Calu3 (cell line): ENCODE results near the gene KIAA0586. TPM values are rescaled to one million over a fixed set of nuclear protein-coding genes. Genes with fewer than 3 reads are reported as not detected.
"Not testable (repeated sequence)": the region's sequence is repeated elsewhere in the genome, so short reads cannot be mapped to it uniquely, and the experiment has no call there.

ENCODE experiments used
- BruUV-seq: library from RNA; stranded (reverse); fragments of 400-500 nt; replicated peaks from 2 replicates; lab custom pipeline; 2021; lab: Mats Ljungman, UMichigan
- CTCF ChIA-PET: fragments of 300-600 bp; sonication (Branson Sonifier 250); formaldehyde crosslinking; loops from one replicate; lab custom pipeline; 2022; ENCODE audit warnings: antibody characterized with exemption; lab: Charles Lee
- DNase-seq: peaks from one replicate; pipeline ENCODE4 v3.0.0; 2022
- H3K27ac Mint-ChIP-seq: one replicate; pipeline ENCODE4 v1.8.0; 2022; ENCODE audit warnings: mixed read lengths; ENCODE audit not compliant: unreplicated experiment
- H3K27me3 Mint-ChIP-seq: one replicate; pipeline ENCODE4 v1.8.0; 2022; ENCODE audit warnings: mixed read lengths; ENCODE audit not compliant: unreplicated experiment
- H3K36me3 Mint-ChIP-seq: one replicate; pipeline ENCODE4 v1.8.0; 2022; ENCODE audit warnings: mild to moderate bottlenecking, moderate library complexity, mixed read lengths; ENCODE audit not compliant: insufficient read depth, unreplicated experiment
- H3K4me1 Mint-ChIP-seq: one replicate; pipeline ENCODE4 v1.8.0; 2022; ENCODE audit warnings: mild to moderate bottlenecking, low read depth, mixed read lengths; ENCODE audit not compliant: unreplicated experiment
- H3K4me3 Mint-ChIP-seq: one replicate; pipeline ENCODE4 v1.8.0; 2022; ENCODE audit warnings: mild to moderate bottlenecking, low read depth, moderate library complexity, mixed read lengths; ENCODE audit not compliant: unreplicated experiment
- H3K9me3 Mint-ChIP-seq: one replicate; pipeline ENCODE4 v1.8.0; 2022; ENCODE audit warnings: low read depth, mixed read lengths; ENCODE audit not compliant: unreplicated experiment
- intact Hi-C: fragments of 100-400 bp; cut with micrococcal nuclease; formaldehyde crosslinking; loops from one replicate; pipeline ENCODE4 v1.10.0; 2022; ENCODE audit not compliant: unreplicated experiment
- total RNA-seq: library from RNA; stranded (reverse); gene quantifications from 2 replicates; pipeline ENCODE4 v1.2.3, GENCODE V29; 2022
- TF ChIP-seq, protein P1 (sequence below): fragments of 200-600 bp; IDR thresholded peaks from one replicate; pipeline ENCODE4 v1.8.0; 2022; ENCODE audit warnings: antibody characterized with exemption; ENCODE audit not compliant: unreplicated experiment

The KIAA0586 gene
- total RNA-seq, 1 experiment from 2014 or later = 19.3 TPM

DNA sequence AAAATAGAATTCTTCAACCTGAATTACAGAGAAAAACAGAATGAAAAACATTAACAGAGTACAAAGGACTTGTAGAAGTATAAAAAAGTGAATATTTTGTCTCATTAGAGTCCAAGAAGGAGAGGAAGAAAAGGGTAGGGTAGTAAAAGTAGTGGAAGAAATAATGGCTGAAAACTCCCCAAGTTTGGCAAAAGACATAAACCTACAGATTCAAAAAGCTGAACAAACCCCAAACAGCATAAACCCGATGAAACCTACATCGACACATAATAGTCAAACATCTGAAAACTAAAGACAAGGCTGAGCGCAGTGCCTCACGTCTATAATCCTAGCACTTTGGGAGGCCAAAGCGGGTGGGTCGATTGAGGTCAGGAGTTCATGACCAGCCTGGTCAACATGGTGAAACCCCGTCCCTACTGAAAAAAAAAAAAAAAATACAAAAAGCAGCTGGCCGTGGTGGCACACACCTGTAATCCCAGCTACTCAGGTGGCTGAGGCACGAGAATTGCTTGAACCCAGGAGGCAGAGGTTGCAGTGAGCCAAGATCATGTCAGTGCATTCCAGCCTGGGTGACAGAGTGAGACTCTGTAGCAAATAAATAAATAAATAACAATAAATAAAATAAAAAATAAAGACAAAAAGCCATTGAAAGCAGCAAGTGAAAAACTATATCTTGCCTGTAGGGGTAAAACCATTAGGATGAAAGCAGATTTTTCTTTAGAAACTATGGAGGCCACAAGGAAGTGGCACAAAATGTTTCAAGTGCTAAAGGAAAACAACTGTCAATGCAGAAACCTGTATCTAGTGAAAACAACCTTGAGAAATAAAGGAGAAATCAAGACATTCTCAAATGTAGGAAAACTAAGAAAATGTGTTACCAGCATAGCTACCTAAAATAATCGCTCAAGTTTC, 11.6 kb upstream of the KIAA0586 start:
- Mint-ChIP-seq H3K27me3 (no peaks in the 10 kb centered on the region), H3K4me1 (no peaks in the 10 kb centered on the region), H3K27ac (no peak overlapping the region), H3K36me3 (peaks cover 20% of the 10 kb centered on the region), H3K9me3 (no peaks in the 10 kb centered on the region), H3K4me3 (no peak overlapping the region)
- intact Hi-C loops = no loop called here
- no peak for DNase-seq
- no TSS peak for BruUV-seq
- CTCF ChIA-PET = no interaction called here
- TF ChIP-seq, protein P1, sequence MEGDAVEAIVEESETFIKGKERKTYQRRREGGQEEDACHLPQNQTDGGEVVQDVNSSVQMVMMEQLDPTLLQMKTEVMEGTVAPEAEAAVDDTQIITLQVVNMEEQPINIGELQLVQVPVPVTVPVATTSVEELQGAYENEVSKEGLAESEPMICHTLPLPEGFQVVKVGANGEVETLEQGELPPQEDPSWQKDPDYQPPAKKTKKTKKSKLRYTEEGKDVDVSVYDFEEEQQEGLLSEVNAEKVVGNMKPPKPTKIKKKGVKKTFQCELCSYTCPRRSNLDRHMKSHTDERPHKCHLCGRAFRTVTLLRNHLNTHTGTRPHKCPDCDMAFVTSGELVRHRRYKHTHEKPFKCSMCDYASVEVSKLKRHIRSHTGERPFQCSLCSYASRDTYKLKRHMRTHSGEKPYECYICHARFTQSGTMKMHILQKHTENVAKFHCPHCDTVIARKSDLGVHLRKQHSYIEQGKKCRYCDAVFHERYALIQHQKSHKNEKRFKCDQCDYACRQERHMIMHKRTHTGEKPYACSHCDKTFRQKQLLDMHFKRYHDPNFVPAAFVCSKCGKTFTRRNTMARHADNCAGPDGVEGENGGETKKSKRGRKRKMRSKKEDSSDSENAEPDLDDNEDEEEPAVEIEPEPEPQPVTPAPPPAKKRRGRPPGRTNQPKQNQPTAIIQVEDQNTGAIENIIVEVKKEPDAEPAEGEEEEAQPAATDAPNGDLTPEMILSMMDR = no peak

DNA sequence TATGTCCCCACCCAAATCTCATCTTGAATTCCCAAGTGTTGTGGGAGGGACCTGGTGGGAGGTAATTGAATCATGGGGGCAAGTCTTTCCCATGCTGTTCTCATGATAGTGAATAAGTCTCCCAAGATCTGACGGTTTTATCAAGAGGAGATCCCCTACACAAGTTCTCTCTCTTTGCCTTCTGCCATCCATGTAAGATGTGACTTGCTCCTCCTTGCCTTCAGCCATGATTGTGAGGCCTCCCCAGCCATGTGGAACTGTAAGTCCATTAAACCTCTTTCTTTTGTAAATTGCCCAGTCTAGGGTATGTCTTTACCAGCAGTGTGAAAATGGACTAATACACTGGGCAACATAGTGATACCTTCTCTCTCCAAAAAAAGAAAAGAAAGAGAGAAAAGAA, 10.6 kb upstream of the KIAA0586 start:
- H3K4me1 Mint-ChIP-seq, H3K4me3 Mint-ChIP-seq, H3K27ac Mint-ChIP-seq, BruUV-seq, H3K9me3 Mint-ChIP-seq, intact Hi-C loops, DNase-seq, H3K27me3 Mint-ChIP-seq: not testable (repeated sequence)
- H3K36me3 Mint-ChIP-seq = peaks cover 20% of the 10 kb centered on the region
- CTCF ChIA-PET = interaction anchor here (0.6 kb wide), 2 partner anchors 23 to 553 kb away, joined by 3 to 5 read pairs; no protein-coding TSS in a partner anchor

DNA sequence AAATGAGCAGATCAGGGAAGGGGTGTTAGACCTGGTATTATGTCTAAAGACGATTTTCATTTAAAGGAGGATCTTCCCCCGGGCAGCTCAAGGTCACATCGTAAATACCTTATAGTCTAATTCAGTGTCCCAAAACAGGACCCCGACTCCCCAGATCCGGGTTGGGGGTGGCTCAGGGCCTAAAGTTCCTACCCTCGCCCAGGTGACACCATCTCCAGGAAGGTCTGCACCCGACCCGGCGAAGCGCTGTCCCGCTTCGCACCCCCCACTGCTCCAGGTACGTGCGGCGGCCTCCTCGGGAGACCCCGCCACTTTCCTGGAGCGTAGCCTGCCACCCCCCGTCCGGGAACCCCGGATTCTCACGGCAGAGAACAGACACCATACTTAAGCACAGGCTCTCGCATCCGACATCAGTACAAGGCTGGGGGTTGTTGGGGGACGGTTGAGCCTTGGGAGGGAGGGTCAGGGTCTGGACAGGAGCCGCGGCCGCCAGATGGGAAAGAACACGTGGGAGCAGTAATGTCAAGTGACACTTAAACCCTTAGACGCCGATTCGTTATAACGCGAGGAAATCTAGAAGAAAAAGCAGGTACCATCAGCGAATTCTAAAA, 744 bp upstream of the KIAA0586 start:
- peak; percentile 50 for DNase-seq
- Mint-ChIP-seq H3K4me1 (peaks cover 10% of the 10 kb centered on the region), H3K36me3 (peaks cover 41% of the 10 kb centered on the region), H3K27ac (peak overlapping the region; percentile 99), H3K27me3 (no peaks in the 10 kb centered on the region), H3K9me3 (no peaks in the 10 kb centered on the region), H3K4me3 (peak overlapping the region; percentile 94)
- BruUV-seq = TSS peak; percentile 76
- CTCF ChIA-PET = no interaction called here
- intact Hi-C loops = no loop called here
- TF ChIP-seq, protein P1 = no peak

DNA sequence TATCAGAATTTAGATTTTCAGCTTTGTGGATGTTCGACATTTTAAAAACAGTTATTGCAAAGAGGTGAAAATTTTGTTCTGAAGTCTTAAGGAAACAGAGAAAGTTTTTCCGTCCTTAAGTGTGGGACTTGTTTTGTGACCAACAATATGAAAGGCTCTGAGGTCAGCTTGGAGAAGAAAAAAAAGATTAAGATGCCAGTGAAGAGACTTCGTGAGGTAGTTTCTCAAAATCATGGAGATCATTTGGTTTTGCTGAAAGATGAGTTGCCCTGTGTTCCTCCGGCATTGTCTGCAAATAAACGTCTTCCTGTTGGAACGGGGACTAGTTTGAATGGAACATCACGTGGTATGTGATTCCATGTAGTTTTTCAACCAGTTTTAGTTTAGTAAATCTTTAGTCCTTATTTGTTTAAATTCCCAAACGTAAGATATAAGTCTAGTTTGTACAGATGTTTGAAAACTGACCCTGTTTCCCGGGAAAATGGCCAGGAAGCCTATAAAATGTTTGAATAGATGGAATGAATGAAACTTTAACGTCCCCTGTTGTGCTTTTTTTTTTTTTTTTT, 682 bp downstream of the KIAA0586 start:
- H3K4me1 Mint-ChIP-seq = peaks cover 10% of the 10 kb centered on the region
- CTCF ChIA-PET = no interaction called here
- peak overlapping the region; percentile 94 for H3K4me3 Mint-ChIP-seq
- peak; percentile 4 for DNase-seq
- H3K9me3 Mint-ChIP-seq = no peaks in the 10 kb centered on the region
- BruUV-seq = TSS peak; percentile 77
- H3K36me3 Mint-ChIP-seq = peaks cover 41% of the 10 kb centered on the region
- TF ChIP-seq, protein P1 = no peak
- no peaks in the 10 kb centered on the region for H3K27me3 Mint-ChIP-seq
- intact Hi-C loops = no loop called here
- peak overlapping the region; percentile 99 for H3K27ac Mint-ChIP-seq
